ENCODE results near the gene GPR62. TPM values are rescaled to one million over a fixed set of nuclear protein-coding genes. Genes with fewer than 3 reads are reported as not detected.

The GPR62 gene
- total RNA-seq, 1 donor from 2014 or later = not detected

DNA sequence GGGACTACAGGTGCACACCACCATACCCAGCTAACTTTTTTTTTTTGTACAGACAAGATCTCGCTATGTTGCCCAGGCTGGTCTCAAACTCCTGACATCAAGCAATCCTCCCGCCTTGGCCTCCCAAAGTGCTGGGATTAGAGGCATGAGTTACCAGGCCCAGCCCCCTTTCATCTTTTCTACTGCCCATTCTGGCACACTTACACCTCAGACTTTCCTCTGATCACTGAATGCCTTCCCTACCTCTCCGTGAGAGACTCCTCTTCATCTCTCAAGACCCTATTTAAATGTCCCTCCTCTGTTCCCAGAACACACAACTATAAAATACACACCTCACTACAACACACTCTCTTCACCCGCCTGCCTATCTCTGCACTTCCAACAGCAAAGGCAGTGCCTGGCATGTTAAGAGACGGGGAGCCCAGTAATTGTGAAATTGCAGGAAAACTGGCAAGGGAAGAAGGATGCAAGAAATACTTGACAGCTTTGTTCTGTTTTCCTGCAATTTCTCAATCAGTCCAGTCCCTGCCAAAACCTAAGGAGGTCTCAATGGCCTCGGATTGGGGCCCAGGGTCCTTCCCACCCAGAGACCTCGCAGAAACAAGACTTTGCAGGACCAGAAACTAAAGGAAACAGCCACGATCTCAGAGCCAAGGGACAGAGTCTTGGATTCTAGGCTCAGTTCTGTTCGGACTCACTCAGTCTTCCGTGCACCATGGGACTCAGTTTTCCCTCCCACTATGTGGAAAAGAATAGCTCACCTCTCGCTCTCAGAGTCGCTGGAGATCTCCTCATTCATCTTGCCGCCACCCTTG is 14.3 kb upstream of the GPR62 start:
- peak overlapping the region; percentile 81 for H3K27ac Mint-ChIP-seq (ENCODE audit: unreplicated experiment)
- TF ChIP-seq, protein P1, sequence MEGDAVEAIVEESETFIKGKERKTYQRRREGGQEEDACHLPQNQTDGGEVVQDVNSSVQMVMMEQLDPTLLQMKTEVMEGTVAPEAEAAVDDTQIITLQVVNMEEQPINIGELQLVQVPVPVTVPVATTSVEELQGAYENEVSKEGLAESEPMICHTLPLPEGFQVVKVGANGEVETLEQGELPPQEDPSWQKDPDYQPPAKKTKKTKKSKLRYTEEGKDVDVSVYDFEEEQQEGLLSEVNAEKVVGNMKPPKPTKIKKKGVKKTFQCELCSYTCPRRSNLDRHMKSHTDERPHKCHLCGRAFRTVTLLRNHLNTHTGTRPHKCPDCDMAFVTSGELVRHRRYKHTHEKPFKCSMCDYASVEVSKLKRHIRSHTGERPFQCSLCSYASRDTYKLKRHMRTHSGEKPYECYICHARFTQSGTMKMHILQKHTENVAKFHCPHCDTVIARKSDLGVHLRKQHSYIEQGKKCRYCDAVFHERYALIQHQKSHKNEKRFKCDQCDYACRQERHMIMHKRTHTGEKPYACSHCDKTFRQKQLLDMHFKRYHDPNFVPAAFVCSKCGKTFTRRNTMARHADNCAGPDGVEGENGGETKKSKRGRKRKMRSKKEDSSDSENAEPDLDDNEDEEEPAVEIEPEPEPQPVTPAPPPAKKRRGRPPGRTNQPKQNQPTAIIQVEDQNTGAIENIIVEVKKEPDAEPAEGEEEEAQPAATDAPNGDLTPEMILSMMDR (IDR thresholded peaks at IDR 0.05) = no peak
- H3K36me3 Mint-ChIP-seq (ENCODE audit: low read depth) = peaks cover 15% of the 10 kb centered on the region
- no peak for DNase-seq (ENCODE audit: low spot score)
- H3K4me3 Mint-ChIP-seq (ENCODE audit: unreplicated experiment) = peak overlapping the region; percentile 78
- H3K9me3 Mint-ChIP-seq (ENCODE audit: low read depth) = no peaks in the 10 kb centered on the region
- H3K27me3 Mint-ChIP-seq (ENCODE audit: low read depth) = no peaks in the 10 kb centered on the region
- H3K4me1 Mint-ChIP-seq (ENCODE audit: low read depth) = peaks cover 33% of the 10 kb centered on the region

DNA sequence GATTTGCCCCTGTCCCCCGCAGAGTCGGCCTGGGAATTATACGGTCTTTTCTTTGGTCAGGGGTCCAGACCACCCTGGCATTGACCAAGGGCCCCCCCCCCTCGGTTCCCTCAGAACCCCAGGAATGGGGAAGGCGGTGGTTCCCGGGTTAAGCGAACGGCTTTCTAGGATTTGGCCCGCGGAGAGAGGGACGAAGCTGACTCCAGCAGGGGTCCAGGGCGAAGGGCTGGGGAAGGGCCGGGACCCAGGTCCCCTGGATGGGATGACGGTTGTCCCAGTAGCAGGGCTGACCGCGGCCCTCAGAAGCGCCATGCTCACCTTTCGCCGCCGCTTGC is 13.8 kb upstream of the GPR62 start:
- peaks cover 33% of the 10 kb centered on the region for H3K4me1 Mint-ChIP-seq (ENCODE audit: low read depth)
- peak overlapping the region; percentile 81 for H3K27ac Mint-ChIP-seq (ENCODE audit: unreplicated experiment)
- peak overlapping the region; percentile 78 for H3K4me3 Mint-ChIP-seq (ENCODE audit: unreplicated experiment)
- no peak for DNase-seq (ENCODE audit: low spot score)
- no peaks in the 10 kb centered on the region for H3K27me3 Mint-ChIP-seq (ENCODE audit: low read depth)
- TF ChIP-seq, protein P1 (IDR thresholded peaks at IDR 0.05) = no peak
- peaks cover 15% of the 10 kb centered on the region for H3K36me3 Mint-ChIP-seq (ENCODE audit: low read depth)
- no peaks in the 10 kb centered on the region for H3K9me3 Mint-ChIP-seq (ENCODE audit: low read depth)

DNA sequence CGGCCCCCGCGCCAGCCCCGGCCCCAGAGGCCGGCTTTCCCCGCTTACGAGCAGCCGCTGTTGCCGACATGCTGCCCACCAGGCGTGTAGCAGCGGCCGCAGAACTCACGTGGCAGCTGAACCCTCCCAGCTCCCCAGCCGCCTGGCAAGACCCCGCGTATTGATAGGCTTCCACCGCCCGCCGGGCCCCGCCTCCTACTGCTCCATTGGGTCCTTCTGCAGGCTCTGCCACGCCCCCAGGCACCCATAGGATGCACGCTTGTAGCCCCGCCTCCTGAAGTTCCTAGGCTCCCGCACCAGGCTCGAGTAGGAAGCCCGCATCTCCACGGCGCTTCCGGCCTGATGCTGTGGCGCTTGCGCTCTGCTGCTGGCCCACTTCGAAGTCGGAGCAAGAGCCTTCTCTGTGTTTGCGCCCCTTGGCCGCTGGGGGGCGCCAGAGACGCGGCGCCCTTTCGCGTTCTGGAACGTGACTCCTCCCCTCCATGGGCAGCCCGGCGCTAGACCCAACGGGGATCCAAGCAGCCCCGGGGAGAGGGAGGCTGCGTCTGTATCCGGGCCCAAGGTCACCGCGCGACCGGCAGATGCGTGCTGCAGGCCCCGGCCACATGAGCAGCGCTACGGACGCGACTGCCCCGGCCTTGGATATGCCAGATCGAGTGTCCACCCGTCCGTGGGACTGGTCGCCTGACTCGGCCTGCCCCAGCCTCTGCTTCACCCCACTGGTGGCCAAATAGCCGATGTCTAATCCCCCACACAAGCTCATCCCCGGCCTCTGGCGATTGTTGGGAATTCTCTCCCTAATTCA is 13.2 kb upstream of the GPR62 start, which contains the start of the genes PARP3 and RRP9:
PARP3 (plus strand) TSS at position 566 of the 805 bp plus-strand sequence. CDS start 993 bp downstream, outside the sequence.
RRP9 (minus strand) TSS at position 107 of the 805 bp plus-strand sequence; CDS start at position 70, 37 bp downstream.
- Mint-ChIP-seq H3K4me3 (ENCODE audit: unreplicated experiment) (peak within 1 kb of the TSS; percentile 78), H3K4me1 (ENCODE audit: low read depth) (peaks cover 33% of the 10 kb centered on the region), H3K9me3 (ENCODE audit: low read depth) (no peaks in the 10 kb centered on the region), H3K36me3 (ENCODE audit: low read depth) (peaks cover 12% of the 10 kb centered on the region), H3K27ac (ENCODE audit: unreplicated experiment) (peak within 1 kb of the TSS; percentile 81), H3K27me3 (ENCODE audit: low read depth) (no peaks in the 10 kb centered on the region)
- TF ChIP-seq, protein P1 (IDR thresholded peaks at IDR 0.05) = peak; percentile 100
- DNase-seq (ENCODE audit: low spot score) = peak; percentile 100

DNA sequence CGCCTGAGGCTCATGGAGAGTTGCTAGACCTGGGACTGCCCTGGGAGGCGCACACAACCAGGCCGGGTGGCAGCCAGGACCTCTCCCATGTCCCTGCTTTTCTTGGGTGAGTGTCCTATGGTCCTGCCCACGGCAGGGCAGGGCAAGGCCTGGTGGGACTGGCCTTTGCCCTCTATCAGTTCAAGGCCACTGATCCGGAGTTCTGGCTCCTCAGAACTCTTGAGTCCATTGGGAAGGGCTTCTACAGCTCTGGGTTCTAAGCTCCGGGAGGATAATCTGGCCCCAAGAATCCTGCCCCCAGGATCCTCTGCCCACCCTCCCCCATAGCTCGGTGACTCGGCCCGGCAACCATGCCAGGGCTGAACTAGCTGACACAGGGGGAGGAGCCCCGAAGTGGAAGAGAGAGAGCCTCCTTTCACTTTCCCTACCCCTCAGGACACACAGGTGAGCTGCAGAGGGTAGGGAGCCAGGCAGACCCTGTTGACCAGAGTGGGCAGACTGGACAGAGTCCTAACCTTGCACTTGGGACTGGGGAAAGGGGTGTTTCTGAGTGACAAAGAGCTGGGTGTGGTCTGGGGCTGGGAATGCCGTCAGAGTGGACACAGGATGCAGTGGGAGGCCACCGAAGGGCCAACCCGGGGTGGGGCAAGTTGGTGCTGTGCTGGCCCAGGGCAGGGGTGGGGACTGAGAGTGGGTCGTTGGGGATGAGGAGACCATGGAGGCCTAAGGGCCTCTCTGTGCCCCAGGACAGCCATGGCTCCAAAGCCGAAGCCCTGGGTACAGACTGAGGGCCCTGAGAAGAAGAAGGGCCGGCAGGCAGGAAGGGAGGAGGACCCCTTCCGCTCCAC is 12.4 kb upstream of the GPR62 start:
- H3K27me3 Mint-ChIP-seq (ENCODE audit: low read depth) = no peaks in the 10 kb centered on the region
- peaks cover 33% of the 10 kb centered on the region for H3K4me1 Mint-ChIP-seq (ENCODE audit: low read depth)
- peak; percentile 79 for DNase-seq (ENCODE audit: low spot score)
- H3K4me3 Mint-ChIP-seq (ENCODE audit: unreplicated experiment) = peak overlapping the region; percentile 78
- peaks cover 4% of the 10 kb centered on the region for H3K36me3 Mint-ChIP-seq (ENCODE audit: low read depth)
- TF ChIP-seq, protein P1 (IDR thresholded peaks at IDR 0.05) = no peak
- no peaks in the 10 kb centered on the region for H3K9me3 Mint-ChIP-seq (ENCODE audit: low read depth)
- peak overlapping the region; percentile 81 for H3K27ac Mint-ChIP-seq (ENCODE audit: unreplicated experiment)

Data from chondrocyte (in vitro differentiated cells).